Measurements from ENCODE around the gene EMC7. TPM values are rescaled to one million over a fixed set of nuclear protein-coding genes. Genes with fewer than 3 reads are reported as not detected.

Gene EMC7
- total and polyA plus RNA-seq, 4 donors = 26.7 to 58.3 (median 37.6) TPM

- Histone ChIP-seq H3K9me3 (ENCODE audit: control insufficient read depth in 4 of 4, low read length in 3 of 4) (no peaks in the 10 kb centered on the region), H3K27me3 (ENCODE audit: control insufficient read depth in 4 of 4, insufficient read depth in 4 of 4, low read length in 3 of 4) (no peaks in the 10 kb centered on the region), H3K36me3 (ENCODE audit: control insufficient read depth in 4 of 4, insufficient read depth in 3 of 4, low read depth in 1 of 4, low read length in 3 of 4) (no peaks in the 10 kb centered on the region), H3K4me1 (ENCODE audit: control insufficient read depth in 4 of 4, insufficient read depth in 4 of 4, low read length in 3 of 4) (no peaks in the 10 kb centered on the region), H3K4me3 (ENCODE audit: low read depth in 1 of 3, low read length in 3 of 3) (no peak overlapping the region), H3K27ac (ENCODE audit: low read depth in 1 of 2, low read length in 2 of 2) (no peak overlapping the region), H3K9ac (ENCODE audit: low read depth in 1 of 2, low read length in 2 of 2) (no peak overlapping the region)
- DNase-seq (ENCODE audit: low spot score) = no peak
- TF ChIP-seq, protein P1, sequence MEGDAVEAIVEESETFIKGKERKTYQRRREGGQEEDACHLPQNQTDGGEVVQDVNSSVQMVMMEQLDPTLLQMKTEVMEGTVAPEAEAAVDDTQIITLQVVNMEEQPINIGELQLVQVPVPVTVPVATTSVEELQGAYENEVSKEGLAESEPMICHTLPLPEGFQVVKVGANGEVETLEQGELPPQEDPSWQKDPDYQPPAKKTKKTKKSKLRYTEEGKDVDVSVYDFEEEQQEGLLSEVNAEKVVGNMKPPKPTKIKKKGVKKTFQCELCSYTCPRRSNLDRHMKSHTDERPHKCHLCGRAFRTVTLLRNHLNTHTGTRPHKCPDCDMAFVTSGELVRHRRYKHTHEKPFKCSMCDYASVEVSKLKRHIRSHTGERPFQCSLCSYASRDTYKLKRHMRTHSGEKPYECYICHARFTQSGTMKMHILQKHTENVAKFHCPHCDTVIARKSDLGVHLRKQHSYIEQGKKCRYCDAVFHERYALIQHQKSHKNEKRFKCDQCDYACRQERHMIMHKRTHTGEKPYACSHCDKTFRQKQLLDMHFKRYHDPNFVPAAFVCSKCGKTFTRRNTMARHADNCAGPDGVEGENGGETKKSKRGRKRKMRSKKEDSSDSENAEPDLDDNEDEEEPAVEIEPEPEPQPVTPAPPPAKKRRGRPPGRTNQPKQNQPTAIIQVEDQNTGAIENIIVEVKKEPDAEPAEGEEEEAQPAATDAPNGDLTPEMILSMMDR (IDR thresholded peaks at IDR 0.05; ENCODE audit: low read depth, low read length, missing input control) = no peak
- TF ChIP-seq, protein P2, sequence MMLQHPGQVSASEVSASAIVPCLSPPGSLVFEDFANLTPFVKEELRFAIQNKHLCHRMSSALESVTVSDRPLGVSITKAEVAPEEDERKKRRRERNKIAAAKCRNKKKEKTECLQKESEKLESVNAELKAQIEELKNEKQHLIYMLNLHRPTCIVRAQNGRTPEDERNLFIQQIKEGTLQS (IDR thresholded peaks at IDR 0.05) = no peak
- TF ChIP-seq YY1 (IDR thresholded peaks at IDR 0.05) (no peak), GABPA (IDR thresholded peaks at IDR 0.05 in 1 of 2, conservative IDR thresholded peaks at IDR 0.05 in 1 of 2) (no peak), ZBTB33 (IDR thresholded peaks at IDR 0.05) (no peak), FOXA1 (IDR thresholded peaks at IDR 0.05) (no peak), HNF4A (conservative IDR thresholded peaks at IDR 0.05) (no peak), REST (IDR thresholded peaks at IDR 0.05) (no peak), HNF4G (IDR thresholded peaks at IDR 0.05) (no peak)
These were observed 24.9 kb upstream of the EMC7 start for GRCh38 chr15:34126522-34126921.

DNA sequence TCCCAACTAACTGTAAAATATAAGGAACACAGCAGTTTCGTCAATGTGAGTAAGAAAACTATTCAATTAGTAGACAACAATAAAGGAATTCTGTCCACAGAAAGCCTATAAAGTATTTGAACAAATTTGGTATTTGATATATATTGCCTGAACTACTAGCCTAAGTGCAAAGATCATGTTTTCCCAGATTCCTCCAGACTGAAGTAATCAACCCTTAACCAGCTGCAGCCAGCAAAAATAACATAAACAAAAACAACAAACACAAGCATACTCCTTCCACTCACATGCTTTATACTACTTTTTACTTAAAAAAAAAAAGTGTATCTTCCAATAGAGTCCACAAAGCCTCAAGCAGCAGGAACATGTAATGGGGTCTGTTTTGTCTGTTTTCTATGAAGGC, 24.3 kb upstream of the EMC7 start:
- Histone ChIP-seq H3K9ac (ENCODE audit: low read depth in 1 of 2, low read length in 2 of 2) (no peak overlapping the region), H3K4me1 (ENCODE audit: control insufficient read depth in 4 of 4, insufficient read depth in 4 of 4, low read length in 3 of 4) (no peaks in the 10 kb centered on the region), H3K27ac (ENCODE audit: low read depth in 1 of 2, low read length in 2 of 2) (no peak overlapping the region), H3K27me3 (ENCODE audit: control insufficient read depth in 4 of 4, insufficient read depth in 4 of 4, low read length in 3 of 4) (no peaks in the 10 kb centered on the region), H3K9me3 (ENCODE audit: control insufficient read depth in 4 of 4, low read length in 3 of 4) (no peaks in the 10 kb centered on the region), H3K36me3 (ENCODE audit: control insufficient read depth in 4 of 4, insufficient read depth in 3 of 4, low read depth in 1 of 4, low read length in 3 of 4) (no peaks in the 10 kb centered on the region), H3K4me3 (ENCODE audit: low read depth in 1 of 3, low read length in 3 of 3) (no peak overlapping the region)
- TF ChIP-seq RXRA (IDR thresholded peaks at IDR 0.05) = no peak
- TF ChIP-seq TAF1 (conservative IDR thresholded peaks at IDR 0.05) = no peak
- no peak for TF ChIP-seq SP1 (IDR thresholded peaks at IDR 0.05)
- no peak for TF ChIP-seq EGR1 (IDR thresholded peaks at IDR 0.05; ENCODE audit: low read depth in 2 of 2)
- no peak for TF ChIP-seq ZBTB33 (IDR thresholded peaks at IDR 0.05)
- TF ChIP-seq FOXA1 (IDR thresholded peaks at IDR 0.05) = no peak
- no peak for TF ChIP-seq MAX (IDR thresholded peaks at IDR 0.05)
- TF ChIP-seq JUND (IDR thresholded peaks at IDR 0.05) = no peak
- TF ChIP-seq HNF4A (conservative IDR thresholded peaks at IDR 0.05) = no peak
- WGBS = 69% methylated on average over 1 of the region's 1 CpG
- DNase-seq (ENCODE audit: low spot score) = no peak
